GM18520 (cell line): ENCODE results near the gene HTR2B.
"Not testable (repeated sequence)": the region's sequence is repeated elsewhere in the genome, so short reads cannot be mapped to it uniquely, and the experiment has no call there.

ENCODE experiments used
- ATAC-seq: cut with Tn5 transposase; IDR thresholded peaks from one replicate; pipeline ENCODE4 v1.9.1; 2021; ENCODE audit not compliant: unreplicated experiment

HTR2B gene

DNA sequence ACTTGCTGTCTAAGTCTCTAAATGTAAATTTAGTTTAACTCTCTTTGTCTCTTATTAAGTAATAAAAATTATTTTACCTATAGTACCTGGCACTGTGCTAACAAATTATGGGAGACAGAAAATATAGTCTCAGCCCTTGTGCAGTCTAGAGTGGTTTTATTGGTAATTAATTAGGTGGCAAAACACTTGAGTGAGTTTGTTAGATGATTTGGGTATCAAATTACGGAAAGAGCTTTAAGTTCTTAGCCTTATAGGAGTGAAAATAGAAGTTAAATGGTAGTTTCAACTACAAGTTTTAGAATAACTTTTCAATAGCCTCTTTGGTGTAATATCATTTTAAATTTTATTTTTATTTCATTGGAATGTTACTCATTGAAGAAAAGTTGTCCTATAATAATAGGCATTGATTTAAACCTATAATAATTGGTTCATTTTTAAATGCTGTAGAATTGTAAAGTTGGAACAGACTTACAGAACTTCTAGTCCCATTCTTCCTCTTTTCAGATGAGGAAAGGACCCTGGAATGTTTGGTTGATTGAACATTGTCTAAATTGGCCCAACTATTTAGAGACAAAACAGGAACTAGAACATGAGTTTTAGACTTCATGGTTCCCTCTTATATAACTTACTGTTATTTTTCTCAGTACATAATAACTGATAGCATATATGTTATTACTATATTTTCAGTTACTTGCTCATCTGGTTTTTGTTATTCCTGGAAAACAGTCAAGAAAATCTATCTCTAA is 10.2 kb upstream of the HTR2B start:
- no peak for ATAC-seq

DNA sequence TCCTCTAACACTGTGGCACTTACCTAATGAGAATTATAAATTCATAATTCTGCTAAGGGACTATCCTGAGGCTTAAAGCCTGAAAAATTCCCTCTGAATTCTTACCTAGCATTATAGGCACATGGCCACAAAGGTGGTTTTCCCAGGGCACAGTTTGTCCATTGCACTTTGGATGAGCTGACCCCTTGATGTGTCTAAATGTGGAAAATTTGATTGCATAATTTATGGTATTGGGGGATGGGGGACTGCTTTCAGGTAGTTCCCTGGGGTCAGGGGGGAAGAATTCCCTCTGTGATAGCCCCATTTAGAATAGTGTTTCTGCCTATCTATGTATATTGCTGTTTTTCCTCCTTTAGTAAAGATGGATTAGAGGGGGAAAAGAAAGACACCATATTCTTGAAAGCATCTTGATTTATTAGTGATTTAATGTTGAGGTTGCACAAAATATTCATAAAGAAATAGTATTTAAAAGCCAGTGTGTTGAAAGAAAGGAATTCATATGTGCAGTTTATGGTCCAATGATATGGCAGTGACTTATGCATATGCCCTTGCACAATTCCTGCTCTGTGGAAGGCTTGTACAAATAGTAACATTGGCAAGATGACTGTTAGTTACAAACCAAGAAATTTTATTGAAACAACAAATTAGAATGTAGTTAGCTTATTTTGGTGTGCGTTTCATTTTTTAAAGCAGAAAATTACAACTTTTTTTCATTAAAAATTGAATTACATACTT is 8.7 kb upstream of the HTR2B start:
- ATAC-seq: no peak

DNA sequence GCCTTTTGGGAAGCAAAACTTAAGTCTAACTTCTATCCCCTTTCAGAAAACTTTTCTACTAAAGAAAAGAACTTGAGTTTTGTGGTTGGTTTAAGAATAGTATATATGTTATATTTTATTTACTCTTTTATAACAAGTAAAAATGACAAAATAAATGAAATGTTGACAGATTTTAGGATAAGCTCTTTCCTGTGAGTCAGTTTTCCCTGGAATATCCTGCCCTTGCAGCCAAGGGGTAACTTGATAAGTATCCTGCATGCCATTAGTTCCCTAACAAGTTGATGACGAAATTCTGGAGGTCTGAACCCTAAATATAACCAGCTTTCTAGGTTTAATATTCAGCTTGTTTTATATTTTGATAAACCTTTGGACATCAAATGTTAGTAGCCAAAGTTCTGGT is 7.3 kb upstream of the HTR2B start:
- no peak for ATAC-seq

DNA sequence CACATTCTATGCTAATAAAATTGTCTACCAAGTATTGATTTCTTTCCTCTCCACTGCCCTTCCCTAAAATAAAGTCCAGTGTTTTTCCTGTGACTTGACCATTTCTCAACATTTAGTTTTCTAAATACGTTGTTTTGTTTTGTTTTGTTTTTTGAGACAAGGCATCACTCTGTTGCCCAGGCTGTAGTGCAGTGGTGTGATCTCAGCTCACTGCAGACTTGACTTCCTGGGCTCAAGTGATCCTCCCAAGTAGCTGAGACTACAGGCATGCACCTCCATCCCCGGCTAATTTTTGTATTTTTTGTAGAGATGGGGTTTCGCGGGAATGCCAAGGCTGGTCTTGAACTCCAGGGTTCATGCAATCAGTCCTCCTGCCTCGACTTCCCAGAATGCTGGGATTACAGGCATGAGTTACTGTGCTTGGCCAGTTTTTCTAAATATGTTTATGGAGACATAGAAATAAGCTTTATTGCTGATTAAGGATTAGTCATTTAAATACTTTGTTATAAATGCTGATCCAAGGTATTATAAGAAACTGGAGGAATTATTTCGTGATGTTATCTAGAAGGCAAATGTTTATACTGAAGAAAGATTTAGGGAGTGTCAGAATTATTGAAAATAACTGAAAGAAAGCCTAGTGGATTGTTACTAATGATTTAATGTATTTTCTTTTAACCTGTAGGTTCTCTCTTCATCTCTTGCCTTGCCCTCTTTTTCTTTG is 5.7 kb upstream of the HTR2B start:
- ATAC-seq: no peak

DNA sequence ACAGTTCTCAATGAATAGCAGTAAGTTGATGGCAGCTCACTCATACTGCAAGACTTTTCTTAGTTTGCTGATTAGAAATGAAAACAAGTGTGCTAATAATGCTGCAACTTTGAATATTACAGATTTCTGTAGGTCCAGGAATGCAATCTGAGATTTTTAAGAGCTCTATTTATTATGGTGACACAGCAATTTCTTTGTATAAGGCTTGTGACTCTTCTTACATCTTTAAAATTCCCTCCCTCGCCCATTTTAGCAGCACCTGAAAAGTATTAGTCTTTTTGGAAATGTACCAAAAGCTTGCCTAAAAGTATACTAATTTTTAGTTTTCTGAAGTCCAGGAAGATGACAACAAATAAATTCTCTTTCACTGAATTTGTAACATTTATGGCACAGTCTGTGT is 4.4 kb upstream of the HTR2B start:
- ATAC-seq: no peak

DNA sequence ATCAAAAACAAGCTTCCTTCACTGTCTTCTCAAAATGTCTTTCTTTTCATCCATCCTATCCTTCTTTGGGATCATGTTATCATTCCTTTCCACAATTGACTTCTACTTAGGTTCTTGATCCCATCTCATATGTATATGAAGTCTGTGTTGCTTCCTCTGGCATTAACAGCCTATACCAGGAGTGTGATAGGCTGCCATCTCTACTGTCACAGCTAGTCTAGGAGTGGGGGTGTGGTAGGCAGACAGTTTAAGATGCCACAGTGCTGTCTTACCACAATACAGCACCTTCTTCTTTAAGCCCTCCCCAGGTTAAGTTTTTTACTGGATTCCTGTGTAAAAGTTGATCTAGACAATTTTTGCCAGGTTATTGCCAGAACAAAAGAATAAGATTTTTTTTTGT is 3.7 kb upstream of the HTR2B start:
- ATAC-seq: no peak

DNA sequence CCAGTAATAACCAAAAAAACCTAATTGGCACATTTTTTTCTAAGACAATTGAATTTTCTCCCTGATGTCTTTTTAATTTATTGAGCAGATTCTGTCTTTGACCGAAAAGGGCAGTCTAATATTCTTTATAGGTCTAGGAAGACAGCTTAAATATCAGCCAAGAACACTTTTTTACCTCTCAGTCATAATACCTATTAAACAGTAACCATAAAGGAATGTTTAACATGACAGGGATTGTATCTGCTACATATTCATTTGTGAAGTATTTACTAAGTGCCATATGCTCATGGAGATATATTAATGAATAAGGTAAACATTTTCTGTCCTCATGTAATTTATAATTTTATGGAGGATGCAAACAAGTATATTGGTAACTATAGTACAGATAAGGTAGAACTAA is 3.1 kb upstream of the HTR2B start:
- no peak for ATAC-seq

DNA sequence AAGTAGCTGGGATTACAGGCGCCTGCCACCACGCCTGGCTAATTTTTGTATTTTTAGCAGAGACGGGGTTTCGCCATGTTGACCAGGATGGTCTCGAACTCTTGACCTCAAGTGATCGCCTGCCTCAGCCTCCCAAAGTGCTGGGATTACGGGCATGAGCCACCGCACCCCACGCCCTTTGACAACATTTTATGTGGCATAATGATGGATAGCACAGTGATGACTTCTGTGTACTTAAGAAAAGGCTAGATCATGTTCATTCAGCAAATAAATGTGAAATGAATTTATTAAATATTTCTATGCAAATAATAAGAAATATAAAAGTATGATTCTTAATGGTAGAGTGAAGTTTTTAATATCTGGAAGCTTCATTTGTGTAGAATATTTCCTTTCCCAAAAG is 2.6 kb upstream of the HTR2B start:
- ATAC-seq: no peak

DNA sequence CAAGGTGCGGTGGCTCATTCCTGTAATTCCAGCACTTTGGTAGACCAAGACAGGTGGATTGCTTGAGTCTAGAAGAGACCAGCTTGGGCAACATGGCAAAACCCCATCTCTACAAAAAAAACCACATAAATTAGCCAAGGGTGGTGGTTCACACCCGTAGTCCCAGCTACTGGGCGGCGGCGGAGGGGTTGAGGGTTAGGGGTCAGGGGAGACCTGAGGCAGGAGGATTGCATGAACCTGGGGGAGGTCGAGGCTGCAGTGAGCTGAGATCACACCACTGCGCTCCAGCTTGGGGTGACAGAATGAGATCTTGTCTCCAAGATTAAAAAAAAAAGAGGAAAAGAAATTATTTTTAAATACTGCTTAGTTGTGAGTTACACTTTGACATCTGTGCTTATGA is 1.3 kb upstream of the HTR2B start:
- no peak for ATAC-seq

DNA sequence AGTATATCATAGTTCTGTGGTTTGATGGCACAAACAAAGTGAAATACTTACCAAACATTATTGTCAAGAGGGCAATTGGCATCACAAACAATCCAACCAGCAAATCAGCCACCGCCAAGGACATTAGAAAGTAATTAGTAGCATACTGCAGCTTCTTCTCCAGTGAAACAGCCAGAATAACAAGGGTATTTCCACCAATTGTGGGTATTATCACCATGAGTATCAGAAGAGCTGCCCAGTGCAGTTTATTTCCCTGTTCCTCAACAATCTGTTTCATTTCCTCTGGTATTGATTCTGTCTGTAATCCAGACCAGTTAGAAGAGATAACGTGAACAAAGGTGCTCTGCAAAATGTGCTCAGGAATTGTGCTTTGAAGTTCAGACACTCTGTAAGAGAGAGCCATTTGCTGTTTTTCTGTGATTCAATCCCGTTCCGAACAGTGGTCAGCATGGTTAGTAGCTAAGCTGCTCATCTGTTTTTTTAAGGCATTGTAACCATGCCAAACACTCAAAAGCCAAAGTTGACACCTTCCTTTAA is 1.4 kb downstream of the HTR2B start:
- no peak for ATAC-seq

DNA sequence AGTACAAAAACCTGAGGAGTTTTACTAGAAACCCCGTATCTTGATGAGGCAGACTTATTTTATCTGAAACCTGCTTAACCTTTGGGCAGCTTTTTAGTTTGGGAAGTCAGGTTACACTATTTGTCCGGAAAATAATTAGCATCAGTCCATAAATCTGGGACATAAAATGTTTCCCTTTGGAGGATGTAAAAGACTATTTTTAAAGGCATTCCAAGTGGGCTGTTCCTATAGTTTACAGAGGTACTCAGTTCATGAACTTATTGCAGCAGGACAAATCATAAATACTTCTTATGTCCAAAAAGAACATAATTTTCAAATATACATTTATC is 6.3 kb downstream of the HTR2B start:
- ATAC-seq: no peak

DNA sequence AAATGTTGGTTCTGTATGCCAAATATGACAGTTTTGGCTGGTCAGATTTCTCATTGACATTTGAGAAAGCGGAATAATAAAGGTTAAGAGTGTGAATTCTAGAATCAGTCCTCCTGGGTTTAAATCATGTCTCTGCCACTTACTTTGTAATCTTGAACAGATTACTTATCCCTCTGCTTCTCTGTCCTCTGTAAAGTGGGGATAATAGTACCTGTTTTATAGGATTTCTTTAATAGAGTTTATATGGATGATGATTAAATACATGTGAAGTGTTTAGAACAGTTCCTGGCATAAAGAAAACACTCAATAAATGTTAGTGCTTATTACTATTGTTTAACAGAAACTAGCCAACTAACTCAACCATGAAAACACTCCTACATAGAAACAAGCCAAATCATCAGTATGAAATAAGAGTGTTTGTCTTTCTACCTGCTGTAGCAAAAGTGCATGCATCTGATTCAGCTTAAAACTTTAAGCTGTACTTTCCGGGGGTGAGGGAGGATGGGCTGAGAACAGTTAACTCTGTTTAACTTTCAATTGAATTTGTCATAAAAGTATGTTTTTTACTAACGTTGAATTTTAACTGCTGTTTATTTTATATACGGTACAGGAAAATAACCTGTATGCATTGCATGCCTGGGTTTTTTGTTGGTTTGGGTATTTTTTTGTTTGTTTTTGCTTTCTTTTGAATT is 6.8 kb downstream of the HTR2B start:
- ATAC-seq: no peak

DNA sequence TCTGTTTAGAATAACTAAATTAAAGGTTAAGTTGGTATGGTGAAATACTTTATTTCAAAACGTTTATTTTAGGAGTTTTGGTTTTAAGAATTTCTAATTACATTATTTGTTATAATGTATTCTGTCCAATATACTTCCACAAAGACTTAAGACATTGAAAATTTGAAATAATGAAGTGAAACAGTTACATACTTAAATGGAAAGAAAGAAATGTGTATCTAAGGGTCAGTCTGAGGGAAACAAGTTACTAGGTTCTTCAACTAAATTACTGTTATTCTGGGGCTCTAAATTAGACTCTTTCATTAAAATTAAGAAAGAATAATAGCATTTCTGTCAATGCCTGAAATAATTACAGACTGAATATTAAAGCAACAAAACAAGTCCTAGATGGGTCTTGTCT is 7.7 kb downstream of the HTR2B start:
- ATAC-seq: no peak

DNA sequence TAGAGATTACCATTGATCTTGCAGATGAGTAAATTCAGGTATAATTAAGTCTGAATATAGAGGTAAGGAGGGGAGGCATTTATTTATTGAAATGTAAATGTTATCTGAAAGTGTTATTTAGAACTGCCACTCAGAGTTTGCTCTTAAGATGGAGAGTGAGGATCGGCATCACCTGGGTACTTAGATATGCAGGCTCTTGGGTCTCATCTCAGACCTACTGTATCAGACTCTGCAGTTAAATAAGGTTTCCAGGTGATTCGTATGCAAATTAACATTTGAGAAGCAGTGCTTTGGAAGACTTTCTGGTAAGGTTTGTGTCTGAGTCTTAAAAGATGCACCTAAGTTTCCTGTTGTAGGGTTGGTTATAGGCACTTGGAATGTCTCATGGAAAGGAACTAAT is 9.2 kb downstream of the HTR2B start:
- no peak for ATAC-seq

DNA sequence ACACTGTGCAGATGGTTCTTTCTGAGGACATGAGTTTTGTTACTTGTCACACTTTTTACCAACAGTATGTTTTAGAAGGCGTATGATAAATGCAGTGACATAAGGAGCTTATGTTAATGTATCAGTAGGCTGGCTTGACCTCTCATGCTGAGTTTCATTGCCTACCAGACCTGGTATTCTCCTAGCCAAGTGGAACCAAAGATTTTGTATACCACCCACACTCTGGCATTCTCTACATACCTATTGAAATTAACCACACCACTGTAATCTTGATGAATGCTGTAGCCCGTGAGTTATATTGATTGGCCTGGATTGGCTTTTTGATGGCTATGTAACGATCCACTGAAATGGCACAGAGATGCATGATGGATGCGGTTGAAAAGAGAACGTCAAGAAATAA is 11.4 kb downstream of the HTR2B start:
- no peak for ATAC-seq

DNA sequence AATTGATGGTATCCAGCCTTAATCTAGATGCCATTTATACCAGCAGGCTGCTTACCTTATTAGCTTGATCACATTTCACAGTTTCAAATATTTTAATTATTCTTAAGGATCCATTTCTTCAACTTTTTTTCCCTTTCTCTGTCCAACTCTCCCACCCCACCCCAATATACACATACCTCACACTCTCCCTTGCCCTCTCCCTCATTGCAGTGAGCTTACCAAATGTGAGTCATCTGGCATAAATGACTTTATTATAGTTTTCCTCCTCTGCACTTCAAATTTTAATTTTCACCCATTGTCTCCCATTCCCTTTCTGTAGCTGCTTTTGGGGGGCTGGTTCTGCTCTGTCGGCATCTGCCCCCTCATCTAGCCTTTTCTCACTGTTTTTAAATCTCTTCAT is 12.9 kb downstream of the HTR2B start:
- no peak for ATAC-seq

DNA sequence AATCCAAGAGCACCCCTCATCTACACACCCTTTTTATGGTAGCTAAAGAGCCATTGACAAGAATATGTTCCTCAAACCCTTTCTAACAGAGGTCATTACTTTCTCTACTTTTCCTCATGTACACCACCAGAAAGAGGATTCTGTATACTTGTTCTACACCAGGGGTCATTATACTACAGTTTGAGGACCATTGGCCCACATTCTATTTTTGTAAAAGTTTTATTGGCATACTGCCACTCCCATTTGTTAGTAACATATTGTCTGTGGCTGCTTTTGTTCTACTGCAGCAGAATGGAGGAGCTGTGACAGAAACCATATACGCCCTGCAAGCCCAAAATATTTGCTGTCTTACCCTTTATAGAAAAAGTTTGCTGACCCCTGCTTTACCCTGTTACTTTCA is 14.3 kb downstream of the HTR2B start:
- no peak for ATAC-seq

DNA sequence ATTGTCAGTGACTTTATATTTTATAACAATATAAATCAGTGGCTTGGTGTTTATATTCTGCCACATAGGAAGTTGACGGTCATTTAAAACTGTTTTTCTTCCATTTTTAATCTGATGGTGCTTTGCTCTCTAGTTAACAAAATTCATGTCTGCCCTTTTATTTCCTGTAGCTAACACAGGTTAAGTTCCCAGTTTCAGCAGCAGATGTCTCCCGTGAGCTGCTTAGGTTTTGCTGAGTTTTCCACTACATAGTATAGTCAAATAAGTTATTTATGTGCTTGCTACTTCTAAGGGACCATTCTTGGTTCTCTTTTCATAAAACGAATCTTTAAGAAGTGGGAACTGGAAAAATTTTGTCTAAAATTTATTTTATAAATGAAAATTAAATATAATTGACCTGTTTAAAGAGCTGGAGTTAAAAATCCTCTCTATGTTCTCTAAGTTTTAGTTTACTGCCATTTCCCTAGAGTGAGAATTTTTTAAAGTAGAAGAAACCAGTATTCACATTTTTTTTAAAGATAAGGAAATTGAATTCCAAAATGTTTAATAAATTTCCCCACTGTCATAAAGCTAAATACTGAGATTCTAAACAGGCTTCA is 20.6 kb downstream of the HTR2B start:
- no peak for ATAC-seq

DNA sequence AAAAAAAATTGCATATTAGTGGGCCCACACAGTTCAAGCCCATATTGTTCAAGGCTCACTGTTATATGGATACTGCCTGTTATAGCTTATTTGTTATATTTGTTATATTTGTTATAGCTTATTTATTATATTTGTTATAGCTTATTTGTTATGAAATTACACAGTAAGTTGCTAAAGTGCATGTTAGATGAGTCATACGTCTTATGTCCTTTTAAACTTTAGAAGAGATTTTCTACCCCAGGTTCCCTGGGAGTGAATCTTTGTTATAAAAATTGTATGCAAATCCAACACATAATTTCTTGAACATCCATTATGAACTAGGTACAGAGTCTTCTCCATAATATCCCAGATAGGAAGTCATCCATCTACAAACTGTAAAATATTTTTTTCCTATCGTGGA is 22.1 kb downstream of the HTR2B start:
- no peak for ATAC-seq

DNA sequence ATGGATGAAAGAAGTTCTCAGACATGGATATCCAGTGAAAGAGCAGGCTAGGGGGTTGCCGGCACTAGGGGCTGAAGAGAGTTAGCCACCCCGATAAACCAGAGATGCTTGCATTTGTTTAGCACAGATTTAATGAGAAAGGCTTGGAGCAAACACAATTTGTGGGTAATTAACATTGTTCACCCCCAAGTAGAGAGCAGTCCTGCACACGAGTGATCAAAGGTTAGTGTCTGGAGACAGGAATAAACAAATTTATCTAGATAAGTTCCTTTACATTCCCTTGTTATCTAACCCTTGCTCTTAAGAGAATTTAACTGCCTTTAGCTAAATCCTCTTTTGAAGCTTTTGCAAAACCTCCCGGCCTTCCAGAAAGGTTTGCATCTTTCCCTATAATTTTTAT is 23.9 kb downstream of the HTR2B start:
- no peak for ATAC-seq

DNA sequence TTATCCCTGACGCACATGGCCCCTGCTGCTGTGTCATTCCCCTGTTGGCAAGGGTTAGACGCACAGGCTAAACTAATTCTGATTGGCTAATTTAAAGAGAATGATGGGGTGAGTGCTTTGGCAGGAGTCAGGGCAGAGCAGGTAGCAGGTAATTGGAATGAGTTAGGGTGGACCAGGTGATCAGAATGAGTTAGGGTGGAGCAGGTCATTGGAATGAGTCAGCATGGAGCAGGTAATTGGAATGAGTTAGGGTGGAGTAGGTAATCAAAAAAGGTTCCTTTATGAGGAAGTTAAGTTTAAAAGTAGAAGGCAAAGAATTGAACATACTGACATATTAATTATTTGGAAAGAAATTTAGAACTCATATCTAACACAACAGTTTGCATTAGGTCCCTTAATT is 24.5 kb downstream of the HTR2B start:
- ATAC-seq: not testable (repeated sequence)
